Rectal smooth muscle tissue (tissue), 1 donor: ENCODE results near the gene RPL13A.
A peak's percentile ranks its signal among the peaks of the same experiment; 100 is the strongest.

ENCODE experiments used
- H3K27ac ChIP-seq: one replicate; pipeline ENCODE4 v1.7.0; 2013; ENCODE audit warnings: low read depth, low read length, inconsistent platforms
- H3K27me3 ChIP-seq: one replicate; pipeline ENCODE4 v1.7.0; 2013; ENCODE audit warnings: low read length; ENCODE audit not compliant: control insufficient read depth, insufficient read depth
- H3K36me3 ChIP-seq: one replicate; pipeline ENCODE4 v1.7.0; 2013; ENCODE audit warnings: low read length; ENCODE audit not compliant: control insufficient read depth, insufficient read depth
- H3K4me1 ChIP-seq: one replicate; pipeline ENCODE4 v1.7.0; 2013; ENCODE audit warnings: low read length; ENCODE audit not compliant: control insufficient read depth, insufficient read depth
- H3K4me3 ChIP-seq: one replicate; pipeline ENCODE4 v1.7.0; 2013; ENCODE audit warnings: low read length
- H3K9ac ChIP-seq: one replicate; pipeline ENCODE4 v1.7.0; 2013; ENCODE audit warnings: low read length

Gene RPL13A

DNA sequence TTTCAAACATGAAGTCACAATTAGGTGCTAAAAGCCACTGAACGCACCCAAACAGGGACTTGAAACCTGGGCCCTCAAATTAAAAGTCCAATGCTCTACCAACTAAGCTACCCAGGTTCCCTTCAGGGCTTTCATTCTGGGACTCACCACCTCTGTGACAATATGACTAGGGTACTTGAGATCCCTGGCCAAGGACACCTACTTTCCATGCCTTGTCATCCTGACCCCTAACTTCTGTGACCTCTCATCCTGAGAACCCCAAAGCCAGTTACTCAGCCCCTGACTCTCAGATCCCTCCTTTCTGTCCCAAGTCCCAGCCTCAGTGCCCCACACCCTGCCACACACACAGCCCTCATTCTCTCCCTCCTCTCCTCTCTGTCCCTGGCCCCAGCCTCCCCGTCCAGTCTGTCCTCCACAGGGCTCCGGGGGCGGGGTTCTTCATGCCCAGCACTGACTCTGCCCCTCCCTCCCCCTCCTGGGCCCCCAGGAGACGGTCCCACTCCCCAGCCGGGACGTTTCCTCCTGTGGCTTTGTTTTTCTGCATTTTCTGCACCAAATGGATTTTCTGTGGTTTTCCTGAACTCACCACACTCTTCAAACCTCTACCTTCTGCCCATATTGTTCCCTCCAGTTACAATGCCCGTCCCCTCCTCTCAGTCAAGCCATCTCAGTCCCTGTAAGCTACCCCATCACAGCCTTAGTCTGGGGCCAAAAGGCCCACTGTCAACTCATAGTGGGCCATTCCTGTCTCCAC lies 47.4 kb downstream of the RPL13A start:
- peaks cover 8% of the 10 kb centered on the region for H3K36me3 ChIP-seq
- no peaks in the 10 kb centered on the region for H3K27me3 ChIP-seq
- peaks cover 6% of the 10 kb centered on the region for H3K4me1 ChIP-seq
- no peak overlapping the region for H3K27ac ChIP-seq
- no peak overlapping the region for H3K9ac ChIP-seq
- no peak overlapping the region for H3K4me3 ChIP-seq

DNA sequence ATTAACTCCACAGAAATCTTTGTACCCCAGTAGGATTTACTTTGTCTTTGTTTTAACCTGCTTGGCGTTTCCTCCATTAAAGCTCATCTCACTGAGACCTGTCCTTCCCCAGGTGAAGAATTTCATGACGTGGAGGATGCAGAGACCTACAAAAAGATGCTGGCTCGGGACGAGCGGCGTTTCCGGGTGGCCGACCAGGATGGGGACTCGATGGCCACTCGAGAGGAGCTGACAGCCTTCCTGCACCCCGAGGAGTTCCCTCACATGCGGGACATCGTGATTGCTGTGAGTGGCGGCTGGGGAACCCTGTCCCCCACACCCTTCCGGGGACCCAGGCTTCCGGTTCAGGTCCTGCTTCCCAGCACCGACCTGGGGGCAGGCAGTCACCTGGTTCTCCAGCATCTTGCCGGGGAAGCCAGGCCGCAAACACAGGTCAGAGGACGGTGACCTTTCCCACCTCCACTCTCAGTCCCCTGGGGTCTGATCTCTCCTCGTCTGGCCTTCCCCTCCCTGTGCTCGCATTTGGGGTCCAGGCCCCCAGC lies 49.6 kb downstream of the RPL13A start:
- Histone ChIP-seq H3K9ac (no peak overlapping the region), H3K27me3 (no peaks in the 10 kb centered on the region), H3K27ac (no peak overlapping the region), H3K4me1 (peaks cover 6% of the 10 kb centered on the region), H3K36me3 (peaks cover 8% of the 10 kb centered on the region), H3K4me3 (no peak overlapping the region)

GRCh38 chr19:49538643-49539042 lies 51.2 kb downstream of the RPL13A start:
- Histone ChIP-seq H3K36me3 (peaks cover 8% of the 10 kb centered on the region), H3K4me1 (peaks cover 3% of the 10 kb centered on the region), H3K27ac (no peak overlapping the region), H3K4me3 (no peak overlapping the region), H3K9ac (peak overlapping the region; percentile 21), H3K27me3 (no peaks in the 10 kb centered on the region)

DNA sequence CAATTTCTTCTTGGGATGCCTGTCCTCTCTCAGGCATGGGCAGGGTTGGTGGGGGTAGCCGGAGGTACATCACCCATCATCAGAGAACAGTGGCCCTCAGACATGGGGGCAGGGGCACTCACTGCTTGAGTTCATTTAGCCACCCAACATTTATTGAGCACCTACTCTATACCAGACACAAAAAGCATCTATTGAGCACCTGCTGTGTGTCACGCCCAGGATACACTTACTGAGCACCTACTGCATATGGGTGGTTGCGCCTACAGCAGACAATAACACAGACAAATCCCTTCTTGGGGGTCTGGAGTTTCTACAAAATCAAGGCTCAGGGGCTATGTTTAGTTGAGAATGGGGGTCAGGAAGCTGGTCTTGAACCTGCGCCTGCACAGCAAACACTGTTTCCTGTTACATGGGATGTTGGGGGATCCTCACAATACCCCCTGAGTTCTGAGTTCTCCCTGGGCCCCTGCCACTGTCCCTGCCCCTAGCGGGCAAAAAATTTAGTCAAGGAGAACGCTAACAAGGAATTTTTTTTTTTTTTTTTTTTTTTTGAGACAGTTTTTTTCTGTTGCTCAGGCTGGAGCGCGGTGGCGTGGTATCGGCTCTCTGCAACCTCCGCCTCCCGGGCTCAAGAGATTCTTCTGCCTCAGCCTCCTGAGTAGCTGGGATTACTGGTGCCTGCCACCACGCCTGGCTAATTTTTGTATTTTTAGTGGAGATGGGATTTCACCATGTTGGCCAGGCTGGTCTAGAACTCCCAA lies 52.0 kb downstream of the RPL13A start:
- Histone ChIP-seq H3K27ac (no peak overlapping the region), H3K4me3 (no peak overlapping the region), H3K27me3 (no peaks in the 10 kb centered on the region), H3K9ac (no peak overlapping the region), H3K36me3 (peaks cover 8% of the 10 kb centered on the region), H3K4me1 (no peaks in the 10 kb centered on the region)
